Brain microvascular endothelial cell (primary cell): ENCODE data around the gene CTPS1.

Source experiments
- DNase-seq: peaks from one replicate; pipeline ENCODE4 v3.0.0-alpha.2; 2020
- H3K27ac ChIP-seq: fragments of 250-450 bp; sonication (Bioruptor Pico); 2 replicates; pipeline ENCODE4 v1.5.1; 2020; ENCODE audit warnings: mild to moderate bottlenecking, moderate library complexity
- H3K27me3 ChIP-seq: fragments of 250-450 bp; sonication (Bioruptor Pico); replicated peaks from 2 replicates; pipeline ENCODE4 v1.5.1; 2020; ENCODE audit warnings: mild to moderate bottlenecking
- H3K36me3 ChIP-seq: fragments of 250-450 bp; sonication (Bioruptor Pico); replicated peaks from 2 replicates; pipeline ENCODE4 v1.5.1; 2020; ENCODE audit warnings: mild to moderate bottlenecking
- H3K4me3 ChIP-seq: 2 replicates; pipeline ENCODE4 v1.5.1; 2011; ENCODE audit warnings: low read depth, mild to moderate bottlenecking, control low read depth, low read length, moderate library complexity
- CTCF ChIP-seq: IDR thresholded peaks from 2 replicates; pipeline ENCODE4 v1.5.1; 2011; ENCODE audit warnings: low read depth, mild to moderate bottlenecking, moderate library complexity, low read length, control low read depth, inconsistent platforms; ENCODE audit errors: missing control alignments
- in situ Hi-C: cut with HindIII; loops from 2 replicates; pipeline ENCODE4 v1.10.0; 2017; ENCODE audit warnings: low sequenced_read_pairs, low pct_ligation_motif_present

Gene CTPS1

GRCh38 chr1:40979241-40980067 lies at the start of gene CTPS1:
CTPS1 (plus strand) TSS chr1:40979696; CDS start chr1:40983291, 3,595 bp downstream.
- in situ Hi-C loops, result no loop called here
- no peaks in the 10 kb centered on the region for H3K27me3 ChIP-seq
- peaks cover 12% of the 10 kb centered on the region for H3K36me3 ChIP-seq
- peak within 1 kb of the TSS; percentile 85 for H3K27ac ChIP-seq
- DNase-seq, result peak; percentile 88
- TF ChIP-seq CTCF, result peak; percentile 37
- peak within 1 kb of the TSS; percentile 74 for H3K4me3 ChIP-seq

- in situ Hi-C loops, result no loop called here
- no peak for TF ChIP-seq CTCF
- DNase-seq, result no peak
Measured at GRCh38 chr1:40930174-40930964, 49.1 kb upstream of the CTPS1 start.

GRCh38 chr1:40931601-40932000 lies 47.9 kb upstream of the CTPS1 start:
- Histone ChIP-seq H3K4me3 (no peak overlapping the region), H3K27ac (no peak overlapping the region), H3K27me3 (no peaks in the 10 kb centered on the region), H3K36me3 (no peaks in the 10 kb centered on the region)
- in situ Hi-C loops, result no loop called here
- no peak for DNase-seq
- no peak for TF ChIP-seq CTCF

More at GRCh38 chr1:40930174-40930964, 49.1 kb upstream of the CTPS1 start:
- Histone ChIP-seq H3K4me3 (no peak overlapping the region), H3K27ac (no peak overlapping the region), H3K36me3 (no peaks in the 10 kb centered on the region), H3K27me3 (no peaks in the 10 kb centered on the region)

- no peak for DNase-seq
- Histone ChIP-seq H3K27ac (no peak overlapping the region), H3K36me3 (no peaks in the 10 kb centered on the region), H3K27me3 (no peaks in the 10 kb centered on the region), H3K4me3 (no peak overlapping the region)
- in situ Hi-C loops, result no loop called here
- TF ChIP-seq CTCF, result no peak
Measured at GRCh38 chr1:40932006-40932405, 47.5 kb upstream of the CTPS1 start.

- Histone ChIP-seq H3K27me3 (no peaks in the 10 kb centered on the region), H3K27ac (no peak overlapping the region), H3K36me3 (no peaks in the 10 kb centered on the region), H3K4me3 (no peak overlapping the region)
- in situ Hi-C loops, result no loop called here
- peak; percentile 22 for DNase-seq
- TF ChIP-seq CTCF, result no peak
Measured at GRCh38 chr1:40936931-40937339, 42.6 kb upstream of the CTPS1 start.
